ENCODE results near the gene ENTPD7.

Gene ENTPD7

DNA sequence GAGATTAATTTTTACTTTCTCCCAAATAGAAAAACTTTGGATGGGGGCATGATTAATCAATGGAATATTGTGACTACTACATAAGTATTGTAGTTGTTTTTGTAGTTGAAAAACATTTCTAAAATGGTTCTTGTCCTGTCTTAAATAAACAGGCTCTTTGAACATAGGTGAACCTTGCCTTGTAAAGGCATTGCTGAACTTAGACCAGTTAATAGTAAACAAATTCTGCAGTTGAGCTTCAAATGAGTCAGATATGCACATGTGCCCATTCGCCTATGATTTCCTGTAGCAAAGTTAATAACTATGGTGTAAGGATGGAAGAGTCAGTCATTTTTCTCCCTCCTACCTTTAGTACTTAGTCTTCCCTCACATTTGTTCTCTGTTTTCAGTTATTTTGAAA, 95.4 kb downstream of the ENTPD7 start:
- no peak for DNase-seq

All from inflammatory macrophage treated with lipopolysaccharide for 1 hour (primary cell).